Duodenal mucosa (tissue), 2 donors: Measurements from ENCODE around the gene WDR36.

Experiments used
- H3K27ac ChIP-seq: one replicate; pipeline ENCODE4 v1.7.0; 2013; ENCODE audit warnings: low read depth, low read length
- H3K27me3 ChIP-seq, 2 donors: one replicate each; pipeline ENCODE4 v1.7.0; 2013; ENCODE audit warnings: low read length in 2 of 2, control low read depth in 1 of 2; ENCODE audit not compliant: insufficient read depth in 2 of 2, control insufficient read depth in 1 of 2
- H3K36me3 ChIP-seq, 2 donors: one replicate each; pipeline ENCODE4 v1.7.0; 2013; ENCODE audit warnings: low read length in 2 of 2, control low read depth in 1 of 2; ENCODE audit not compliant: insufficient read depth in 2 of 2, control insufficient read depth in 1 of 2
- H3K4me1 ChIP-seq, 2 donors: one replicate each; pipeline ENCODE4 v1.7.0; 2013; ENCODE audit warnings: low read length in 2 of 2, control low read depth in 1 of 2; ENCODE audit not compliant: insufficient read depth in 2 of 2, control insufficient read depth in 1 of 2
- H3K4me3 ChIP-seq, 2 donors: one replicate each; pipeline ENCODE4 v1.7.0; 2013; ENCODE audit warnings: low read length in 2 of 2, low read depth in 1 of 2
- H3K9ac ChIP-seq, 2 donors: one replicate each; pipeline ENCODE4 v1.7.0; 2013; ENCODE audit warnings: low read length in 2 of 2, low read depth in 1 of 2
- H3K9me3 ChIP-seq, 2 donors: one replicate each; pipeline ENCODE4 v1.7.0; 2013; ENCODE audit warnings: low read length in 2 of 2, control low read depth in 1 of 2; ENCODE audit not compliant: control insufficient read depth in 1 of 2

The WDR36 gene

GRCh38 chr5:111099058-111099778 lies 7.1 kb downstream of the WDR36 start:
- H3K27ac ChIP-seq: no peak overlapping the region
- H3K4me1 ChIP-seq: peaks cover 0 to 4% of the 10 kb centered on the region in 2 donors
- no peak overlapping the region for H3K9ac ChIP-seq
- H3K4me3 ChIP-seq: no peak overlapping the region
- H3K36me3 ChIP-seq: peaks cover 14 to 61% of the 10 kb centered on the region in 2 donors
- H3K9me3 ChIP-seq: no peaks in the 10 kb centered on the region
- H3K27me3 ChIP-seq: no peaks in the 10 kb centered on the region

GRCh38 chr5:111106320-111106948 lies 14.3 kb downstream of the WDR36 start:
- H3K9me3 ChIP-seq: no peaks in the 10 kb centered on the region
- no peak overlapping the region for H3K4me3 ChIP-seq
- no peak overlapping the region for H3K27ac ChIP-seq
- no peak overlapping the region for H3K9ac ChIP-seq
- H3K27me3 ChIP-seq: no peaks in the 10 kb centered on the region
- H3K36me3 ChIP-seq: peaks cover 28 to 69% of the 10 kb centered on the region in 2 donors
- no peaks in the 10 kb centered on the region for H3K4me1 ChIP-seq

- no peaks in the 10 kb centered on the region for H3K4me1 ChIP-seq
- H3K36me3 ChIP-seq: peaks cover 31 to 71% of the 10 kb centered on the region in 2 donors
- H3K27me3 ChIP-seq: no peaks in the 10 kb centered on the region
- H3K27ac ChIP-seq: no peak overlapping the region
- no peak overlapping the region for H3K9ac ChIP-seq
- H3K9me3 ChIP-seq: no peaks in the 10 kb centered on the region
- no peak overlapping the region for H3K4me3 ChIP-seq
Observed at GRCh38 chr5:111107371-111107770, 15.2 kb downstream of the WDR36 start.

- Histone ChIP-seq H3K9ac (no peak overlapping the region), H3K4me3 (no peak overlapping the region), H3K4me1 (no peaks in the 10 kb centered on the region), H3K36me3 (peaks cover 24 to 43% of the 10 kb centered on the region in 2 donors), H3K9me3 (no peaks in the 10 kb centered on the region), H3K27ac (no peak overlapping the region), H3K27me3 (no peaks in the 10 kb centered on the region)
Observed at GRCh38 chr5:111111956-111112355, 19.8 kb downstream of the WDR36 start.

- Histone ChIP-seq H3K27ac (no peak overlapping the region), H3K36me3 (peaks cover 16 to 42% of the 10 kb centered on the region in 2 donors), H3K4me3 (no peak overlapping the region), H3K9me3 (no peaks in the 10 kb centered on the region), H3K4me1 (no peaks in the 10 kb centered on the region), H3K9ac (no peak overlapping the region), H3K27me3 (no peaks in the 10 kb centered on the region)
Observed at GRCh38 chr5:111113678-111114077, 21.5 kb downstream of the WDR36 start.

GRCh38 chr5:111115229-111115628 lies 23.1 kb downstream of the WDR36 start:
- no peaks in the 10 kb centered on the region for H3K27me3 ChIP-seq
- peaks cover 20 to 46% of the 10 kb centered on the region in 2 donors for H3K36me3 ChIP-seq
- H3K4me1 ChIP-seq: no peaks in the 10 kb centered on the region
- H3K9me3 ChIP-seq: no peaks in the 10 kb centered on the region
- H3K9ac ChIP-seq: no peak overlapping the region
- H3K4me3 ChIP-seq: no peak overlapping the region
- no peak overlapping the region for H3K27ac ChIP-seq

GRCh38 chr5:111116550-111116949 lies 24.4 kb downstream of the WDR36 start:
- no peak overlapping the region for H3K9ac ChIP-seq
- peaks cover 27 to 54% of the 10 kb centered on the region in 2 donors for H3K36me3 ChIP-seq
- no peak overlapping the region for H3K4me3 ChIP-seq
- H3K27ac ChIP-seq: no peak overlapping the region
- H3K9me3 ChIP-seq: no peaks in the 10 kb centered on the region
- no peaks in the 10 kb centered on the region for H3K27me3 ChIP-seq
- no peaks in the 10 kb centered on the region for H3K4me1 ChIP-seq

GRCh38 chr5:111117136-111117535 lies 25.0 kb downstream of the WDR36 start:
- Histone ChIP-seq H3K4me1 (no peaks in the 10 kb centered on the region), H3K4me3 (no peak overlapping the region), H3K36me3 (peaks cover 29 to 57% of the 10 kb centered on the region in 2 donors), H3K27ac (no peak overlapping the region), H3K9ac (no peak overlapping the region), H3K27me3 (no peaks in the 10 kb centered on the region), H3K9me3 (no peaks in the 10 kb centered on the region)

GRCh38 chr5:111119221-111119620 lies 27.1 kb downstream of the WDR36 start:
- H3K27me3 ChIP-seq: no peaks in the 10 kb centered on the region
- no peaks in the 10 kb centered on the region for H3K9me3 ChIP-seq
- no peak overlapping the region for H3K27ac ChIP-seq
- no peaks in the 10 kb centered on the region for H3K4me1 ChIP-seq
- H3K9ac ChIP-seq: no peak overlapping the region
- peaks cover 26 to 66% of the 10 kb centered on the region in 2 donors for H3K36me3 ChIP-seq
- H3K4me3 ChIP-seq: no peak overlapping the region

GRCh38 chr5:111119856-111120255 lies 27.7 kb downstream of the WDR36 start:
- Histone ChIP-seq H3K4me3 (no peak overlapping the region), H3K36me3 (peaks cover 26 to 69% of the 10 kb centered on the region in 2 donors), H3K9ac (no peak overlapping the region), H3K27me3 (no peaks in the 10 kb centered on the region), H3K9me3 (no peaks in the 10 kb centered on the region), H3K27ac (no peak overlapping the region), H3K4me1 (no peaks in the 10 kb centered on the region)
